GM19438 (cell line): Measurements from ENCODE around the gene KRTAP12-3.
"Not testable (repeated sequence)": the region's sequence is repeated elsewhere in the genome, so short reads cannot be mapped to it uniquely, and the experiment has no call there.

Experiments used
- ATAC-seq: cut with Tn5 transposase; IDR thresholded peaks from one replicate; pipeline ENCODE4 v1.9.1; 2021; ENCODE audit warnings: low read depth; ENCODE audit not compliant: unreplicated experiment

The KRTAP12-3 gene, protein sequence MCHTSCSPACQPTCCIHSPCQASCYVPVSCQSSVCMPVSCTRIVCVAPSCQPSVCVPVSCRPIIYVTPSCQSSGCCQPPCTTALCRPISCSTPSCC

DNA sequence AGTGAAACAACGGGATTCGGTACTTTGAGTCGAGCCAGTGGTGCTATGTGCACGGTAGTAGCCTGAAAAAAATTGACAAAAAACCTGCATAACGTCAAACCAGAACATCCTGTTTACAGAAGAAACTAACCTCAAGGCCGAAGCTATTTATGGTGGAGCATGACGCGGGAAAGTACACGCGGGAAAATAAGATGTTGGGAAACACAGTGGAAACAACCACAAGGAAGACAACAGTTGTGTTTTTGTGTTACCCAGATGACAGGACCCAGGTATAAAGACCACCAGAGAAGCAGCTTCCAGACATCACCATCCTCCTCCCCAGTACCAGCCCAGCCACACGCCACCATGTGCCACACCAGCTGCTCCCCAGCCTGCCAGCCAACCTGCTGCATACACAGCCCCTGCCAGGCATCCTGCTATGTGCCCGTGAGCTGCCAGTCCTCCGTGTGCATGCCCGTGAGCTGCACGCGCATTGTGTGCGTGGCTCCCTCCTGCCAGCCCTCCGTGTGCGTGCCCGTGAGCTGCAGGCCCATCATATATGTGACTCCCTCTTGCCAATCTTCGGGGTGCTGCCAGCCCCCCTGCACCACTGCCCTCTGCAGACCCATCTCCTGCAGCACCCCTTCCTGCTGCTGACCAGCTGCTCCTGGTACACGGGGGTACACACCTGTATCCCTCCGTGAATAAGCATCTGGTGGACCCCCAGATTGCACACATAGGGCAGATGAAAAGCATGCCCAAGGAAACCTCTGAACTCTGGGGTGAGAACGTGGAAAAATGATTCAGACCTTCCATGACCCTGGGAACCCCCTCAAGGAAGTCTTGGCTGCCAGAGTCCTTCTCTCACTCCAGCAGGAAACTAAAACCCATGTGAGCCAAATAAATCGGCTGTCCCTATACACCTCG lies at the start of gene KRTAP12-3:
TSS of gene KRTAP12-3 (plus strand) at position 298 of the 906 bp plus-strand sequence. CDS start at position 346, 48 bp downstream.
- no peak for ATAC-seq

DNA sequence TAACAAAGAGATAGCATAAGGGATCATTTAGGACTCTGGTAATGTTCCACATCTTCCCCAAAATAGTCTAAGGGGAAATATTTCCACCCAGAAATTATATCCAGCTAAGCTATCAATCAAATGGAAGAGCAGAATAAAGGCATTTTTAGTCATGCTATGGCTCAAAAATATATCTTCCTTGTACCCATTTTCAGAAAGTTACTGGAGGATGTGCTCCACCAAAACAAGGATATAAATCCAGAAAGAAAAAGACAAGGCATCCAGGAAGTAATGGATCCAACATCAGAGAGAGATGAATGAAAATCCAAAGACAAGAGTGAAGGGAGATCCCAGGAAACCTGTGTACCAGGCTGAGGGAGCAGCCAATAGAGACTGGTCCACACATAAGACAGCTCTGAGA lies 48.5 kb upstream of the KRTAP12-3 start:
- no peak for ATAC-seq

DNA sequence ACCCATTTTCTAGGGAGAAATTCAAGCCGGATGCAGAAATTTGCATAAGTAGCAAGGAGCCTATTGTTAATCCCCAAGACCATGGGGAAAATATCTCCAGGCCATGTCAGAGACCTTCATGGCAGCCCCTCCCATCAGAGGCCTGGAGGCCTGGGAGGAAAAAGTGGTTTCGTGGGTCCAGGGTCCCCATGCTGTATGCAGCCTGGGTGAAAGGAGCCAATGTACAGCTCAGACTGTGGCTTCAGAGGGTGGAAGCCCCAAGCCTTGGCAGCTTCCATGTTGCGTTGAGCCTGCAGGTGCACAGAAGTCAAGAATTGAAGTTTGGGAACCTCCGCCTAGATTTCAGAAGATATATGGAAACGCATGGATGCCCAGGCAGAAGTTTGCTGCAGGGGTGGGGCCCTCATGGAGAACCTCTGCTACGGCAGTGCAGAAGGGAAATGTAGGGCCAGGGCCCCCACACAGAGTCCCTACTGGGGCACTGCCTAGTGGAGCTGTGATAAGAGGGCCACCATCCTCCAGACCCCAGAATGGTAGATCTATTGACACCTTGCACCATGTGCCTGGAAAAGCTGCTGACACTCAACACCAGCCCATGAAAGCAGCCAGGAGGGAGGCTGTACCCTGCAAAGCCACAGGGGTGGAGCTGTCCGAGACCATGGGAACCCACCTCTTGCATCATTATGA lies 47.4 kb upstream of the KRTAP12-3 start:
- not testable (repeated sequence) for ATAC-seq

DNA sequence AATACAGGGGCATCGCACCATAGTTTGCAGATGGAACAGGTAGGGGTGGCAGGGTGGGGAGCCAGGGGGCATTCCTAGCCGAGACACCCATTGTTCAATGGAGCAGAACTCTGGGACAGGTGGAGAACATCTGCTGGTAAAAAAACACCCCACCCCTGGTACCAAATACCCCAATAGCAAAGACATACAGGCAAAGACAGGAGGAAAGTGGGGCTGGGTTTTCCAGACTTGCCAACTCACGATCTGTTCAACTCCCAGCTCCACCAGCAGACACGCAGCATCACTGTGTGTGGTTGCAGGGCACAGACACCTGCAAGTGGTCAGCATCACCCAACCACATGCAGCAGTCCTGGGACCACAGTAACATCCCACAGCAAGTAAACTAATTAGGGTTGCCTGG lies 46.2 kb upstream of the KRTAP12-3 start:
- no peak for ATAC-seq

DNA sequence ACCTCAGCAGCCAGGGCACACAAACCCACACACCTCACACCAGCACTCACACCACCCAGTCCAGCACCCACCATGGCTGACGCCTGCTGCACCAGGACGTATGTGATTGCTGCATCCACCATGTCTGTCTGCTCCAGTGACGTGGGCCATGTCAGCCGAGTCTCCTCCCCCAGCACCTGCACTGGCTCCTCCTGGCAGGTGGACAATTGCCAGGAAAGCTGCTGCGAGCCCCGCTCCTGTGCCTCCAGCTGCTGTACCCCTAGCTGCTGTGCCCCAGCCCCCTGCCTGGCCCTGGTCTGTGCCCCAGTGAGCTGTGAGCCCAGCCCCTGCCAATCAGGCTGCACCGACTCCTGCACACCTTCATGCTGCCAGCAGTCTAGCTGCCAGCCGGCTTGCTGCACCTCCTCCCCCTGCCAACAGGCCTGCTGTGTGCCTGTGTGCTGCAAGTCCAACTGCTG lies 45.7 kb upstream of the KRTAP12-3 start, which contains the start of gene KRTAP10-8:
TSS of gene KRTAP10-8 (plus strand) at position 51 of the 458 bp plus-strand sequence. CDS start at position 73, 22 bp downstream.
- ATAC-seq, result no peak

DNA sequence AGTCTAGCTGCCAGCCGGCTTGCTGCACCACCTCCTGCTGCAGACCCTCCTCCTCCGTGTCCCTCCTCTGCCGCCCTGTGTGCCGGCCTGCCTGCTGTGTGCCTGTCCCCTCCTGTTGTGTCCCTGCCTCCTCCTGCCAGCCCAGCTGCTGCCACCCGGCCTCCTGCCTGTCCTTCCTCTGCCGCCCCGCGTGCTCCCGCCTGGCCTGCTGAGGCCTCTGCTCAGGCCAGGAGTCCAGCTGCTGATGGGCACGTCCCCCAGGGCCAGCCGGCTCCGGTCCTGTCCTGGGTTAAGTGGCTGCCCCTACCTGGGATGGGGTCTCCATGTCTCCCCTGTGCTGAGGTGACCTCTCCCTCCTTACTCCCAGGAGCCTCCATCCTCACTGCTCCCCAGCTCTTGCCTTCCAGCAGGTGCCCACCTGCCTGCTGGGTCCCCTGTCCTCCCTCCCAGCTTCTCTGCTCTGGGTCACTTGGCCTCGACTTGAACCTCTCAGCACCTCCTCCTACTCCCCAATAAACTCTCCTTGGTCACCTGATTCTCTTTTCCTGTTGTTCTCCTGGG lies 45.0 kb upstream of the KRTAP12-3 start:
- ATAC-seq, result no peak

DNA sequence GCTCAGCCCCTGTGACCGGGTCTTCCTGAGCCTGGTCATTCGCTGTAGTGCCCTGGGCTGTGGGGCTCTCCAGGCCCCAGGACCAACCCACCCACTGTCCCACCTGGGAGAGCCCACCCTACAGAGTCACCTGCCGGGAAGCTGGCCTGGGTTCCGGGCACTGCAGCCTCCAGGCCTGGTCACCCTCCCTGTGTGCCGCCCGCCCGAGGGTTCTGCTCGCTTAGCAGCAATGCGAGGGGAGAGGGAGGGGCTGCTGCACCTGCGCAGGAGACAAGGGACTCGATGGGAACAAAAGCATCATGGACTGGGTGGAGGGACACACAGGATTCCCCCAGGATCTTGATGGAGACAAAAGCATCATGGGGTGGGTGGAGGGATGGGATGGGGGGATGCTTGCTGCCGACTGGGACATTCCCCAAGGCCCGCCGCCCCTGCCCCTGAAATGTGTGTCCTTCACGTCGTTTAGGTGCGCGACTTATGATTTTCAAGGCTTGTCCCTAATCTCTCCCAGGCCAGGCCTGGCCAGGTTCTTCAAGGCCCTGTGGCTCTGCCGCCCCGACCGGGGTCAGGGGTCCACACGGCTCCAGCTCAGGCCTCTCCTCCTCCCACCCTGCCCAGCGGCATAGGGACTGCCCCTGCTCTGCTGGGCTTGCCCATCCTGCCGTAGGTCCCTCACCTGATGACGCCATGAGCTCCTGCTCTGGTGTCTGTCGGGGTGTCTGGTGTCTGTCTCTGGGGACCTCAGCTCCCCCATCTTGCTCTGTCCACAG lies 44.2 kb upstream of the KRTAP12-3 start:
- no peak for ATAC-seq

DNA sequence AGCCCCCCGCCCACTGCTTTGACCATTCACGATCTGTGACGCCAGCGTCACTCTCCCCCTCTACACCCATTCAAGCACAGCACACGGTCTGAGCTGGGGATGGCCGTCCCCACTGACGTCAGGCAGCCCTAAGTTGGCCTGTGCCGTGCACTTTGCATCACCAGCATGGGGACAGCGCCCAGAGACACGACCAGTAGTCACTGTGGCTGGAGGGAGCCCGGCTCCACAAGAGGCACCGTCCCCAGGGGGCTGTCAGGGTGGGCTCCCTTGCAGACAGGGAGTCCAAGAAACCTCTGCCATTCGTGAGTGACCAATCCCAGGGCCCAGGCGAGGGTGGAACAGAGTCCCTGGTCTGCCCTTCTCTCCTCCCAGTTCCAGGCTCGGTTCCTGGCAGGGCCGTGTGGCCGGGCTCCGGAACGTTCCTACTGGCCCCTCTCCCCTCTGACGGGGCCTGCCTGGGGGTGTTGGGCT lies 43.5 kb upstream of the KRTAP12-3 start:
- ATAC-seq, result no peak

DNA sequence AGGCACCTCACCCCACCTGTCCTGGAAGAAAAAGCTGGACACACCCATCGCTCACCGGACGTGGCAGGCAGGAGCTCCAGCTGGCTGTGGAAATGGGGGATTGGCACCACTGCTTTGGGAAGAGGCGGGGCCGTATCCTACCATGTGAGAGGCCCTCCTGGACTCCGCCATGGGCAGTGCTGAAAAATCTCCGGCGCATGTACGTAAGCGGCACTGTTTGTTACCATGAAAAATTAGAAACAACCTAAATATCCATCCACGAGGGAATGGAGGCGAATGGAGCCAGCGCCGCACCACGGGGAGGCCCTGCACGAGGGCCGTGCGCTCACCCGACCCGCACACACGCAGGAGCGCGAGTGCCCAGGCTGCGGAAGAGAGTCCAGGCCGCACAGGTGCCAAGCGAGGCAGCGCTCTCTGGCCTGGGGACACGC lies 42.8 kb upstream of the KRTAP12-3 start:
- no peak for ATAC-seq

DNA sequence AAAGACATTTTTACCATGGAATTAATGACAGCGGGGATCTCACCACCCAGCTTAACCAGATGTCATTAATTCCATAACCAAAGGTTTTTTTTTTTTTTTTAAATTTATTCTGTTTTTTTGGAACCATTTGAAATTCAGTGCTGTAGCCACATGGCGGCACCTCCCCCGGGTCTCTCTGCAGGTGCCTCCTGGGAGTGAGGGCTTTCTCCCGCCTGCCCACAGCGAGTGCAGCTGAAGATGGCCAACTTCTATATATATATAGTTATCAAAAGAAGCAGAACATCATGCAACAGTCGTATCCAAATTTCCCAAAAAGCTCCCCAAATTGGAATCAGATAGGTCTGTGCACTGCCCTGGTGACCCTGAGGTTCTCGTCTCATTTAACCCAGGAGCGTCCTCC lies 42.3 kb upstream of the KRTAP12-3 start:
- no peak for ATAC-seq

DNA sequence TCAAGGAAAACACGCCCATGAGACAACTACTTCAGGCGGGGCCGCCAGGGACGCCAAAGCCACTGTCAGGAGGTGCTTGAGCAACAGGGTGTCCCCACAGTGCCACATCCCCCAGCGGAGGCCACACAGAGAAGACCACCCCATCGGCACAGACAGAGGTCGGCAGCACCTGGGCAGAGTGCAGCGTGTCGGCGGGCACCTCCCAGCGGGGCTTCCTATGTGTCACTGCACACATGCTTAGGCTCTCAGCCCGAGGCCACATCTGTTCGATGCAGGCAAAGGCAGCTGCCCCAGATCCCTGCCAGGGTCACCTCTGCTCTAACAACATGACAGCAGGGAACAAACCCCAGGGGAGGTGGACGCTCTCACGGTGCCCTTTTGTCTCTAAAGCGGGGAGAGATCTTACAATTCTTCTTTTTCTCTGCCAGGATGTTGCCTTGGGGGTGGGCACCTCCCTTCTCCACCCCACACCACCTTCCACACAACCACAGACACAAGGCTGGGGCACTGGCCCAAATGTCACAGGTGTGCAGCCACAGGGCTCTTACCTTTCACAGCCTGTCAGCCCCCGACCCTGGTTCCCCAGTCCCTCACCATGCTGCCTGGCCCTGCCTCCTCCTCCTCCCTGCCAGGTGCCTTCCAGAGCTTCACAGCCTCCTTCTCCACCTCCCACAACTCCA lies 41.7 kb upstream of the KRTAP12-3 start:
- no peak for ATAC-seq

DNA sequence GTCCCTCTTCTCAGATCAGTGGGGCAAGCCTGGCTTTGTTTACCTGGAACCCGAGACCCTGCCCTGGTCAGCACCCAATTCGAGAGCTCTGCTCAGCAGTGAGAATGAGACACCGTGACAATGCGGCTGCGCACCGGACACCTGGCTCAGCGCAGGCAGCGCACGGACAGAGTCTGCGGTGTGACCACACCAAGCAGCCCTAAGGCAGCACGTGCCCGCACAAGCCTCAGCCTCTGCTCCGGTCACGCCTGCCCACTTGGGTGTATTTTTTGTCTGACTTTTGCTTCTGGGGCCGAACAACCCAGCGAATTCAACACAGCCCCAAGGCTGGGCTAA lies 41.2 kb upstream of the KRTAP12-3 start:
- ATAC-seq, result no peak

DNA sequence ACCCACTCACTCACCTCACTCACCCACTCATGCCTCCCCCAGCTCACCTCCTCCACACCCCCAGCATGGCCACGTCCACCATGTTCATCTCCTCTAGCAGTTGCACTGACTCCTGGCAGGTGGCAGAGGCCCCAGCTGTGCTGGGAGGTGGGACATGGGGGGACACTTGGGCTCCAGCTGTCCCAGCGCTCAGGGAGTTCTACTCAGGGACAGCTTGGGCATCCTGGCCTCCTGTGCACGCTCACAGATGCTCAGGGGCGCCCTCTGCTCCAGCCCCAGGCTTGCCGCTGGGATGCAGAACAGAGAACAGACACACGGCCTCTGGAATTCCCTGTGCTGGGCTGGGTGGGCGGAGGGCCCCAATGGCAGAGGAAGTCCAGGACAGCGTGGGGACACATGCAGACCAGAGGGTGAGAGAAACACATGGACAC lies 40.6 kb upstream of the KRTAP12-3 start:
- no peak for ATAC-seq

DNA sequence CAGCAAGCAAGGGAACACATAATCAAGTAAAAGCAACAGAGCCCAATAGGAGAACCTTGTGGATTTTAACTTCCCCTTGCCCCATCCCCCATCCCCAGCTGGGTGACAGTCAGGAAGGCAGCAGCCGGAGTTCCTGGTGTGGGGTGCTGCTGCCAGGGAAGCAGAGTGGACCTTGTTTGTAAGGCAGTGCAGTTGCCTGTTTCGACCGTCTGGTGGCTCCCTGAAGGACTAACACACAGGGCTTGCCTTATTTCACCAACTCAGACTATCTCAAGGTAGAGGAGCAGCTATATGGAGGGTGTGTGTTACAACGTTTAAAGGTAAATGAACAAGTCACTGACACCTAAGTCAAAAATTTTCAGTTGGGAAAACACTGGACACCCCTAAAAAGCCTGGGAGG lies 39.2 kb upstream of the KRTAP12-3 start:
- no peak for ATAC-seq

DNA sequence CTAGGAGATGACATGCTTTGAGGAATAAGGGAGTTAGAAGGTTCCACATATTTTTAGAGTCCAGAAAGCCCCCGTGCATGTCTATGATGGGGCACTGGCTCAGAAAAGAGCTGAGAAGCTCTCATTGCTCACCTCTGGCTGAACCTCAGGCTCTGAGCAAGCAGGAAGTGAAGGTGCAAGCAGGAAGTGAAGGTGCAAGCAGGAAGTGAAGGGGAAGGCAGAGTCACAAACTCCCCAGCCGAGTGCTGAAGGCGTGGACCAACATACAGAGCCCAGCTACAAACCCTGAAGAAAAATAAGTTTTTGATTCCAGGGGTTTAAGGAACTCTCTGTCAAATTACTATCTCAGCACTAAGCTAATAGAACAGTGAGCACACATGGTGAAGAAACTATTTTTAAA lies 38.8 kb upstream of the KRTAP12-3 start:
- ATAC-seq, result no peak

DNA sequence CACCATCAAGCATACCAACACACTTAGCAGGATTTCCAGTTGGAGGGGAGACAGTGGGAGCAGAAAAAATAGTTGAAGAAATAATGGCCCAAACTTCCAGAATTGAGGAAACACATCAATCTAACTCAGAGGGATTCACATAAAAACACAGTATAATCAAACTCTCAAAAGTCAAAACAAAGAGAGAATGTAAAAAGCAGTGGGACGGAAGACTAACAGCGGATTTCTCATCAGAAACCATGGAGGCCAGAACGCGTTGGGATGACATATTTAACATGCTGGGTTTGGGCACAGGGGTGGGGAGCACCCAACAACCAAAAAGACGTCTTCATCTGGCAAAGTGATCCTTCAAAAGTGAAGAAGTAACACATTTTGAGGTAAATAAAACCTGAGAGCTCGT lies 37.8 kb upstream of the KRTAP12-3 start:
- no peak for ATAC-seq

DNA sequence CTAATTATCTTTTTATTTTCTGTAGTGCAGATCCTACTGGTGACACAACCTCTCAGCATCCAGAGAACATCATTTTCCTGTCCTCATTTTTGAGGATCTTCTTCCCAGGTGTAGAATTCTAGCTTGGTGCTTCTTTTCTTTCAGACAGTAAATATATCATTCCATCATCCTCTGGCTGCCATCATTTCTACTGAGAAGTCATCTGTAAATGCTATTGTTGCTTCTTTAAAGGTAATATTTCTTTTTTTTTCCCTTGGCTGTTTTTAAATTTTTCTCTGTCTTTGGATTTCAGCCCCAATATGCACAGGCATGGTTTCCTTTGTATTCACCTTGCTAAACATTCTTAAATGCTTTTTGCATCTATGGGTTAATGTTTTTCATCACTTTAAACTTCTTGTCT lies 34.2 kb upstream of the KRTAP12-3 start:
- no peak for ATAC-seq

DNA sequence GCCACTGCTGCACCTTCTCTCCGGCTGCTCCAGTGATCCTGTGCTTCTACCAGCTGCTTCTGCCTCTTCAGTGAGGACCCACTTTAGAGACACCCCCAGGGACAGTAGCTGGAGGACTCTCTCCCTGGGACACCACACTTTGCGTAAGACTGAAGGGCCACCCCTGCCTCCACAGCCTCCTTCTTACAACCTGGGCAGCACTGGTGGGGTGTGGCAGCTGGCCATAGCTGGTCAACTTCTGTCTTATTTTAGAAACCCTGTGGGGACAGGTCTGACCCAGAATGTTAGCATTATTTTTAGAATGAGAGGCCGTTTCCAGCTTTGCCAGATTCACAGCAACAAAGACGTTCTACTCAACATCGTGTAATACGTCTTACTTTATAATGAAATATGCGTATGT lies 32.0 kb upstream of the KRTAP12-3 start:
- no peak for ATAC-seq

DNA sequence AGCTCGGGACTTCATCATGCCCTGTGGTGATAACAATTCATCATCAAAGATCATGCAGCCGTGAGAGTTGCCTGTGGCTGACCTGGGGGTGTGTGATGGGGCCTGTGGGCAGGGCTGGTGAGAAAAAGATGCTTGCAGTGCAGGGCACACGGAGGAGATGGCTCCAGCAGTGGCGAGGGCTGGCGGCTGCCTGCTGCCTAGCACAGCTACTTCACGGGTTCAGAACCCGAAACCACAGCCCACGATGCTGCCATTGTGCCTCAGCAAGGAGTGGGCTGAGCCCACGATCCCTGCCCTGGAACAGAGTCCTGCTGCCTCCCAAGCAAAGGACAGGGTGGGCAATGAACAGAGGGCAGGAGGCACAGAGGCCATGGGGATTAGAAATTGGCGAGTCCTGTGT lies 31.5 kb upstream of the KRTAP12-3 start:
- no peak for ATAC-seq

DNA sequence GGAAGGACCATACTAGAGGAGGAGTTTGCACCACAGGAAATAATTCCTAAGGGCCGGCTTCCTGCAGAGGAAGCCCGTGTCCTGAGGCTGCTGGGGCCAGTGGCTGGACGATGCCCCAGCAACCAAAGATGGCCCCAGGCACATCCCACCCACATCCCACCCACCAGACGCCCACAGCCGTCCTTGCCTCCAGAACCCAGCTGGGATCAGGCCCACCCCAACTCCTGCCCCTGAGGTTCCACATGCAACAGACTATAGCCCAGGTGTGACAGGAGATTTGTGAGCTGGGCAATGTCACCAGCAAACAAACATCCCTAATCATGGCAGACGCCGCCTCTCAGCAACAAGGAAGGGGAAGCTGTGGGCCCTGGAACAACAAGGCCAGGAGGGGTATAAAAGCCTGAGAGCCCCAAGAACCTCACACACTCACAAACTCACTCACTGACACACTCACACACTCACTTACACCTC lies 31.0 kb upstream of the KRTAP12-3 start, which contains the start of gene KRTAP10-9:
TSS of gene KRTAP10-9 (plus strand) at position 421 of the 471 bp plus-strand sequence. CDS start 79 bp downstream, outside the sequence.
- no peak for ATAC-seq
